NB4 (cell line): ENCODE results near the gene CMSS1.

Experiments
- POLR2A ChIP-seq: IDR thresholded peaks from 2 replicates; pipeline ENCODE4 v1.6.1; 2011; ENCODE audit warnings: mild to moderate bottlenecking; ENCODE audit not compliant: insufficient read length; ENCODE audit errors: extremely low read depth
- TF ChIP-seq, protein P1 (sequence below): IDR thresholded peaks from one replicate; pipeline ENCODE4 v1.5.1; 2012; ENCODE audit warnings: low read depth, low read length

DNA sequence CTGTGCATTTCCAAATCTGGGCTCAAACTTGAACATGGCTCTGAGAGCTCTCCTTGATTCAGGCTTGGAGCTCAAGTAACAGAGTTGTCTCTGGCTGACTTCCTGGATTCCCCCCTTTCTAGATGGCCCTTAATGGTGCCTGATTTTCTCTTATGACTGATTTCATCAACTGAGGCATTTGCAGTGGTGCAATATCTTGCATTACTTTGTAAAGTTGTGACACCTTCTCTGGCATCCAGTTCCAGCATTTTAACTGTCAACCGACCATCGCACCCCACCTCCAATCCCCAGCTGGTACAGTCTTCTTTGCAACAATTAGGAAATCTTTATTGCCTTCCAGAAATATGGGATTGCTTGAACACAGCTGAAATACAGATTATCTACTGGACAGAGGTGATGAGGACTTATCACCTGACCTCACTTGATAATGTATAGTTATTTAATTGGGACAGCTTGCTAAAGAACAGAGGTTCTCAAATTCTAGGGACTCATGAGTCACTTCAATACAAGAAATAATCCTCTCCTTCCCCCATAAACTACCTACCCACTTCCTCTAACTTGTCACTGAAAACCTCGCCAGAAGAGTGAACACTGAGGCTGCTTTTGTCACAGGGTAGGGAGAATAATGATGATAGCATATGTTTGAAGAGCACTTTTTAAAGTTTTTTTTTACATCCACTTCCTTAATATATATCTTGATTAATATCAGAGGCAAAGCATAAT lies 254.8 kb downstream of the CMSS1 start:
- TF ChIP-seq, protein P1, sequence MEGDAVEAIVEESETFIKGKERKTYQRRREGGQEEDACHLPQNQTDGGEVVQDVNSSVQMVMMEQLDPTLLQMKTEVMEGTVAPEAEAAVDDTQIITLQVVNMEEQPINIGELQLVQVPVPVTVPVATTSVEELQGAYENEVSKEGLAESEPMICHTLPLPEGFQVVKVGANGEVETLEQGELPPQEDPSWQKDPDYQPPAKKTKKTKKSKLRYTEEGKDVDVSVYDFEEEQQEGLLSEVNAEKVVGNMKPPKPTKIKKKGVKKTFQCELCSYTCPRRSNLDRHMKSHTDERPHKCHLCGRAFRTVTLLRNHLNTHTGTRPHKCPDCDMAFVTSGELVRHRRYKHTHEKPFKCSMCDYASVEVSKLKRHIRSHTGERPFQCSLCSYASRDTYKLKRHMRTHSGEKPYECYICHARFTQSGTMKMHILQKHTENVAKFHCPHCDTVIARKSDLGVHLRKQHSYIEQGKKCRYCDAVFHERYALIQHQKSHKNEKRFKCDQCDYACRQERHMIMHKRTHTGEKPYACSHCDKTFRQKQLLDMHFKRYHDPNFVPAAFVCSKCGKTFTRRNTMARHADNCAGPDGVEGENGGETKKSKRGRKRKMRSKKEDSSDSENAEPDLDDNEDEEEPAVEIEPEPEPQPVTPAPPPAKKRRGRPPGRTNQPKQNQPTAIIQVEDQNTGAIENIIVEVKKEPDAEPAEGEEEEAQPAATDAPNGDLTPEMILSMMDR, result no peak
- TF ChIP-seq POLR2A, result no peak
